MM.1S (cell line): ENCODE data around the gene KRAS.

Experiments
- DNase-seq: peaks from one replicate; pipeline ENCODE4 v3.0.0-alpha.2; 2015
- H2AFZ ChIP-seq: fragments of 300-600 bp; sonication (generic); 2 replicates; pipeline ENCODE4 v1.6.0; 2016; ENCODE audit warnings: antibody characterized with exemption, low read length
- H3F3A ChIP-seq: fragments of 300-600 bp; sonication (generic); 2 replicates; pipeline ENCODE4 v1.6.1; 2016; ENCODE audit warnings: mild to moderate bottlenecking, antibody characterized with exemption, low read length, moderate library complexity, mixed read lengths; ENCODE audit not compliant: insufficient read depth
- H3K27ac ChIP-seq: fragments of 300-600 bp; sonication (generic); 2 replicates; pipeline ENCODE4 v1.5.1; 2016; ENCODE audit warnings: mild to moderate bottlenecking, low read length
- H3K27me3 ChIP-seq: fragments of 300-600 bp; sonication (generic); replicated peaks from 2 replicates; pipeline ENCODE4 v1.6.0; 2016; ENCODE audit warnings: low read length; ENCODE audit not compliant: insufficient read depth
- H3K36me3 ChIP-seq: fragments of 300-600 bp; sonication (generic); replicated peaks from 2 replicates; pipeline ENCODE4 v1.6.1; 2016; ENCODE audit warnings: mild to moderate bottlenecking, low read length, mixed read lengths; ENCODE audit not compliant: insufficient read depth
- H3K4me1 ChIP-seq: fragments of 300-600 bp; sonication (generic); 2 replicates; pipeline ENCODE4 v1.6.1; 2016; ENCODE audit warnings: low read length, mixed read lengths
- H3K4me2 ChIP-seq: fragments of 300-600 bp; sonication (generic); 2 replicates; pipeline ENCODE4 v1.6.0; 2016; ENCODE audit warnings: low read depth, low read length
- H3K4me3 ChIP-seq: fragments of 300-600 bp; sonication (generic); 2 replicates; pipeline ENCODE4 v1.5.1; 2016; ENCODE audit warnings: low read length, mixed read lengths
- H3K79me2 ChIP-seq: fragments of 300-600 bp; sonication (generic); 2 replicates; pipeline ENCODE4 v1.6.1; 2016; ENCODE audit warnings: mixed run types, low read length, mixed read lengths
- H3K9ac ChIP-seq: fragments of 300-600 bp; sonication (generic); 2 replicates; pipeline ENCODE4 v1.6.1; 2016; ENCODE audit warnings: low read length, mixed read lengths
- H3K9me2 ChIP-seq: fragments of 300-600 bp; sonication (generic); replicated peaks from 2 replicates; pipeline ENCODE4 v1.6.1; 2016; ENCODE audit warnings: mild to moderate bottlenecking, low read length, mixed read lengths; ENCODE audit not compliant: insufficient read depth
- H3K9me3 ChIP-seq: fragments of 300-600 bp; sonication (generic); replicated peaks from 2 replicates; pipeline ENCODE4 v1.6.1; 2016; ENCODE audit warnings: mild to moderate bottlenecking, low read length, mixed read lengths; ENCODE audit not compliant: insufficient read depth
- H4K20me1 ChIP-seq: fragments of 300-600 bp; sonication (generic); 2 replicates; pipeline ENCODE4 v1.6.1; 2016; ENCODE audit warnings: mild to moderate bottlenecking, low read length, moderate library complexity, mixed read lengths; ENCODE audit not compliant: insufficient read depth
- EZH2 ChIP-seq: fragments of 300-600 bp; sonication (generic); optimal IDR thresholded peaks from 2 replicates; pipeline ENCODE3; 2017; ENCODE audit warnings: low read depth, mild to moderate bottlenecking, antibody characterized with exemption, low read length, mixed read lengths
- EZH2phosphoT487 ChIP-seq: fragments of 300-600 bp; sonication (generic); IDR thresholded peaks from 2 replicates; pipeline ENCODE4 v1.6.1; 2018; ENCODE audit warnings: antibody characterized with exemption, low read length
- TF ChIP-seq, protein P1 (sequence below): fragments of 300-600 bp; sonication (generic); IDR thresholded peaks from 2 replicates; pipeline ENCODE4 v1.5.1; 2016; ENCODE audit warnings: antibody characterized with exemption, low read length, mixed read lengths

The KRAS gene

DNA sequence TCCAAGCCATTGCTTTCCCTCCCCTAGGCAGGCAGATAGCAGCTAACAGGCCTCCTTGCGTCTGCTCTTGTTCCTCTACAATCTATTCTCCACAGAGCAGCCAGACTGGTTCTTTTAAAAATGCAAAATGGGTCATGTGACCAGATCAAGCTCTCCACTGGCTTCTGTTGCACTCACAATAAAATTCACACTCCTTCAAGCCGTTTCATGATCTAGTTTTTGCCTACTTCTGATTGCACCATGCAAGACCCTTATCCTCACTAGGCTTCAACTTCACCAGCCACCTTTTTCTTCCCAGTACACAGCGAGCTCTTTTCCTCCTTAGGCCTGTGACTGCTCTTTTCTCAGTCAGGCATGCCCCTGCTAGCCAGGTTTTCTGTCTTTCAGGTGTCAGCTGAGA is 6.1 kb upstream of the KRAS start:
- TF ChIP-seq EZH2 (no peak), EZH2phosphoT487 (no peak)
- TF ChIP-seq, protein P1, sequence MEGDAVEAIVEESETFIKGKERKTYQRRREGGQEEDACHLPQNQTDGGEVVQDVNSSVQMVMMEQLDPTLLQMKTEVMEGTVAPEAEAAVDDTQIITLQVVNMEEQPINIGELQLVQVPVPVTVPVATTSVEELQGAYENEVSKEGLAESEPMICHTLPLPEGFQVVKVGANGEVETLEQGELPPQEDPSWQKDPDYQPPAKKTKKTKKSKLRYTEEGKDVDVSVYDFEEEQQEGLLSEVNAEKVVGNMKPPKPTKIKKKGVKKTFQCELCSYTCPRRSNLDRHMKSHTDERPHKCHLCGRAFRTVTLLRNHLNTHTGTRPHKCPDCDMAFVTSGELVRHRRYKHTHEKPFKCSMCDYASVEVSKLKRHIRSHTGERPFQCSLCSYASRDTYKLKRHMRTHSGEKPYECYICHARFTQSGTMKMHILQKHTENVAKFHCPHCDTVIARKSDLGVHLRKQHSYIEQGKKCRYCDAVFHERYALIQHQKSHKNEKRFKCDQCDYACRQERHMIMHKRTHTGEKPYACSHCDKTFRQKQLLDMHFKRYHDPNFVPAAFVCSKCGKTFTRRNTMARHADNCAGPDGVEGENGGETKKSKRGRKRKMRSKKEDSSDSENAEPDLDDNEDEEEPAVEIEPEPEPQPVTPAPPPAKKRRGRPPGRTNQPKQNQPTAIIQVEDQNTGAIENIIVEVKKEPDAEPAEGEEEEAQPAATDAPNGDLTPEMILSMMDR = no peak
- H2AFZ ChIP-seq = no peak overlapping the region
- H3K4me1 ChIP-seq = peaks cover 5% of the 10 kb centered on the region
- H3K4me3 ChIP-seq = no peak overlapping the region
- peaks cover 1% of the 10 kb centered on the region; the same call in 1 of the 2 replicates for H3F3A ChIP-seq
- H3K4me2 ChIP-seq = no peak overlapping the region
- no peaks in the 10 kb centered on the region for H3K9me2 ChIP-seq
- H3K79me2 ChIP-seq = no peaks in the 10 kb centered on the region
- H4K20me1 ChIP-seq = no peaks in the 10 kb centered on the region
- H3K9ac ChIP-seq = no peak overlapping the region
- H3K9me3 ChIP-seq = no peaks in the 10 kb centered on the region
- no peak for DNase-seq
- no peak overlapping the region for H3K27ac ChIP-seq
- H3K36me3 ChIP-seq = no peaks in the 10 kb centered on the region
- no peaks in the 10 kb centered on the region for H3K27me3 ChIP-seq

DNA sequence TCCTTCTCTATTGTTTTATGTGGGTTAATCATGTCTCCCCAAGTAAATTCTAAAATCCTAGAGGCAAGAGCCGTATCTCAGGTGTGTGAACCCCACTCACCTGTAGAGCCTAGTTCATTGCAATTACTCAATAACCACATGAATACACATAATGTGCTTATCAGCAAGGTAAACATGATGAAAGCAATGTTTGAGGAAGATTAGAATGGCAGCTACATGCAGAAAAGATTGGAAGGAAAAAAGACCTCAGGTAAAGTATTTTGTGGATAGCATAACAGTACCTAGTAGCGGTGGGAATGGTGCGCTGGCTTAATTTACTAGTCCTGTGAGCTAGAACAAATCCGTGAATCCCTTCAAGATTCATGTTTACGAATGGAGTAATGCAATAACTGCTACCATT is 5.3 kb upstream of the KRAS start:
- no peaks in the 10 kb centered on the region for H4K20me1 ChIP-seq
- no peak overlapping the region for H2AFZ ChIP-seq
- no peaks in the 10 kb centered on the region for H3K27me3 ChIP-seq
- no peaks in the 10 kb centered on the region for H3K9me2 ChIP-seq
- H3K36me3 ChIP-seq = no peaks in the 10 kb centered on the region
- no peak overlapping the region for H3K4me2 ChIP-seq
- DNase-seq = no peak
- no peak overlapping the region for H3K4me3 ChIP-seq
- H3K9me3 ChIP-seq = no peaks in the 10 kb centered on the region
- H3K79me2 ChIP-seq = no peaks in the 10 kb centered on the region
- TF ChIP-seq EZH2 = no peak
- TF ChIP-seq, protein P1 = no peak
- no peak for TF ChIP-seq EZH2phosphoT487
- no peak overlapping the region for H3K27ac ChIP-seq
- no peak overlapping the region for H3K9ac ChIP-seq
- H3F3A ChIP-seq = peaks cover 6% of the 10 kb centered on the region; the same call in 1 of the 2 replicates
- H3K4me1 ChIP-seq = peaks cover 8% of the 10 kb centered on the region

DNA sequence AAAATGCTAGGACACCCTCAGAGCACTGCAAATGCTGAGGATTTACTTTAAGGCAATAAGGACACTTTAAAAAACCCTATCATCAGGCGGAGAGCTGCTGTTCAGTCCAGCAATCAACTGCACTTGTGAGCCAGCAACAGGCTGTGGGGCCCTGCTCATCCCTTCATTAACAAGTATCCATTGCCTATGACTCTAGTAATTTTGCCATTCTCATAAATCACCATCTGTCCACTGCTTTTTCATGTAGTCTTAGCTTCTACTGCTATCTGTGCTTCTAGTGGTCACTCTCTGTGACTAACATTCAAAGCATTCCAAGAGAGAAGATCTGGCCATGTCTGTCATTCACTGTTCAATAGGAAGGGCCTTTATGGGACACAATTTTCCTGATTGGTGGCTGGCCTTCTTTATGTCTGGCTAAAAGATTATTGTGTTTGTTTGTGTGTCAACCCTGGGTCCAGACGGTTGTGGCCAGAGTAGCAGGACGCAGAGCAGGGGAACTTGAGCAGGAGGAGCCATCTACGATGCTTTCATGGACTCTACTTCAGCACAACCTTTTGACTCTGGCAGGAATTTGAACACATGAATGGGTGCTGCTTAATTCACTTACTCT is 3.6 kb upstream of the KRAS start:
- Histone ChIP-seq H3K4me2 (no peak overlapping the region), H3K36me3 (no peaks in the 10 kb centered on the region), H3K9me2 (no peaks in the 10 kb centered on the region), H3K27ac (no peak overlapping the region), H3K27me3 (no peaks in the 10 kb centered on the region), H3F3A (peaks cover 14% of the 10 kb centered on the region), H3K4me3 (no peak overlapping the region), H3K79me2 (peaks cover 8% of the 10 kb centered on the region), H3K4me1 (peaks cover 8% of the 10 kb centered on the region), H2AFZ (no peak overlapping the region), H4K20me1 (no peaks in the 10 kb centered on the region), H3K9ac (no peak overlapping the region), H3K9me3 (no peaks in the 10 kb centered on the region)
- no peak for DNase-seq
- TF ChIP-seq EZH2phosphoT487 (no peak), EZH2 (no peak)
- TF ChIP-seq, protein P1 = no peak
